GM21360 (cell line): ENCODE measurements around the gene OR1L1.

ENCODE experiments used
- ATAC-seq: cut with Tn5 transposase; IDR thresholded peaks from one replicate; pipeline ENCODE4 v1.9.1; 2021; ENCODE audit warnings: mild to moderate bottlenecking, moderate library complexity; ENCODE audit not compliant: unreplicated experiment

OR1L1 gene

DNA sequence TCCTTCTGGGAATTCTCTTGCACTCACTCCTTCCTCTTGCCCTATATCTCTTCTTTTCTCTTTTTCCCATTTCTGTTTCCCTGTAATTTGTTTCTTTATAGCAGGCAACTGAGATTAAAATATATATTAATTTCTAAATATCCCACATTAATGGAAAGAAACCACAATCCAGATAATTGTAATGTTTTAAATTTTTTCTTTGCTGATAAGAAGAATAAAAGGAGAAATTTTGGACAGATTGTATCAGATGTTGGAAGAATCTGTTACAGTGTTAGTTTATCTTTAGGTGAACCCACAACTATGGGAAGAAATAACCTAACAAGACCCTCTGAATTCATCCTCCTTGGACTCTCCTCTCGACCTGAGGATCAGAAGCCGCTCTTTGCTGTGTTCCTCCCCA, at the start of gene OR1L1:
OR1L1 (plus strand) TSS at position 301 of the 400 bp plus-strand sequence; CDS start at position 301, 0 bp downstream.
- no peak for ATAC-seq

DNA sequence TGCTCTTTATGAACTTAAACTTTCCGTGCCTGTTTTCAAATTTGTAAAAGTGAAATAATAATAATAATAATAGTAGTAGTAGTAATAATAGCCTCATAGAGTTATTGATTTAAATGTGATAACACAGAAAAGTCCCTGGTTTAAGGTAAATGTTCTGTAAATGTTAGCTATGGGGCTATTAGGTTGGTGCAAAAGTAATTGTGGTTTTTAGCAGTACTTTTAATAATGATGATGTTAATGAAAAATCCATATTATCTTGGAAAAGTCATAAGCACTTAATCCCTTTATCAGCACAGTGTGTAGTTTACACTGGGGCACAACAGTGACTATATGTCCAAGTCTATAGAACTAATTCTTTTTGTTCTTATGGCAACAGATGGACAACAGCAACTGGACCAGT, 47.2 kb upstream of the OR1L1 start, which contains the start of gene OR1Q1:
OR1Q1 (plus strand) TSS at position 377 of the 400 bp plus-strand sequence; CDS start at position 377, 0 bp downstream.
- no peak for ATAC-seq

GRCh38 chr9:122619996-122620395, 41.5 kb upstream of the OR1L1 start:
- no peak for ATAC-seq

DNA sequence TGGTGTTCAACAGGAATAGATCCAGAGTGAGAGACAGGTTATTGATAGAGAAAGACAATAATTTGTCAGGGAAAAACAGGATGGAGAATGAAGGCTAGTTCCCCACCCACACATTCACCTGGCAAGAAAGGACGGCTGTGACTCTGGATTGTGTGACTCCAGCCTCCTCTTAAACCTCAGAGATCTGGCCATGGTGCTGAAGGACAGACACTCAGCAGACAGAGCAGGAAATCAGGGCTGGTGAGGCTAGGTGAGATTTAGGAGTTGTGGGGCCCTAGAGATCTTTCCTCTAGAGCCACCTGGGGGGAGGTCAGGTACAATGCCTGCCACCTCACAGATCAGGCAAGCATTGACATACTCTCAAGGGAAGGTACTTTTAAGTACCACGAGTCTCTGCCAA, 19.3 kb upstream of the OR1L1 start:
- no peak for ATAC-seq

DNA sequence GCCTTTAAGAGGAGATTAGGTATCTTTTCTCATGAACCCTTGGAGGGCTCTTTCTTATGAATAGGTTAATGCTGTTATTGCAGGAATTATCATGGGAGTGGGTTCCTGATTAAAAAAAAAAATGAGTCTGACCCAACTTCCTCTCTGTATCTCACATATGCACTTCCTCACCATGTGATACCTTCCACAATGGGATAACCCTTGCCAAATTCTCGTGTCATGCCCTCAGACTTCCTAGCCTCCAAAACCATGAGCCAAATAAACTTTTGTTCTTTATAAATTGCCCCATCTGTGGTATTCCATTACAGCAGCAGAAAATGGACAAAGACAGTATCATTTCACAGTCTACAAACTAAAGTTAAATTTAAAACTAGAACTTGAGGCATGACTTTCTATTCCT, 5.1 kb upstream of the OR1L1 start:
- no peak for ATAC-seq

GRCh38 chr9:122657527-122657926, 4.0 kb upstream of the OR1L1 start, which contains the start of gene OR1B1:
OR1B1 (minus strand) TSS chr9:122657627.
- no peak for ATAC-seq

DNA sequence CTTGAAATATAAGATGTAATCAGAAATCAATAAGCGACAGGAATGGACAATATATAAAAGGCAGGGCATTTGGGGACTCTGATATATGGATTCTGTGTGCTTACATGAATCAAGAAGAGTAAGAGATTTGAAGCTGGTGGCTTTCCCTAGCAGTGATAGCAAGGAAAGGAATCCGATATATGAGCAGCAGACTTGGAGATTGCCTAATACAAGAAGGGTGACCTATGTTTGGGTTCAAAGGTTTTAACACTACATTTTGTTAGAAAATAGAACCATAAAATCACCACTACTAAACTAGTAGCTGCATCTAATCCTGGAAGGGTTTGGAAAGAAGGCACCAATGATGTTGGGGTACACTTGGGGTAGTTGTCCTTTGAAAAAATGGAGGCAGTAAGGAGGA, 11.0 kb downstream of the OR1L1 start:
- ATAC-seq, result no peak

- no peak for ATAC-seq
These were observed 23.3 kb downstream of the OR1L1 start for GRCh38 chr9:122684851-122685250.

- ATAC-seq, result no peak
These were observed 34.2 kb downstream of the OR1L1 start for GRCh38 chr9:122695696-122696095.
